ENCODE results near the gene GNB1. TPM values are rescaled to one million over a fixed set of nuclear protein-coding genes. Genes with fewer than 3 reads are reported as not detected.
A peak's percentile ranks its signal among the peaks of the same experiment; 100 is the strongest.
"Not testable (repeated sequence)": the region's sequence is repeated elsewhere in the genome, so short reads cannot be mapped to it uniquely, and the experiment has no call there.

The GNB1 gene
- total RNA-seq, 1 donor from 2014 or later, result 61.7 TPM

GRCh38 chr1:1892079-1892762 is 1.3 kb upstream of the GNB1 start:
- DNase-seq (ENCODE audit: low read depth), result no peak

- peak; percentile 58 for DNase-seq (ENCODE audit: low read depth)
Measured at GRCh38 chr1:1891349-1892078, 627 bp upstream of the GNB1 start.

GRCh38 chr1:1889847-1890505 is 911 bp downstream of the GNB1 start:
- peak; percentile 43 for DNase-seq (ENCODE audit: low read depth)

GRCh38 chr1:1889090-1889750 is 1.7 kb downstream of the GNB1 start:
- DNase-seq (ENCODE audit: low read depth), result no peak

GRCh38 chr1:1883890-1884289 is 7.0 kb downstream of the GNB1 start:
- not testable (repeated sequence) for DNase-seq (ENCODE audit: low read depth)

- no peak for DNase-seq (ENCODE audit: low read depth)
Measured at GRCh38 chr1:1883092-1883873, 7.6 kb downstream of the GNB1 start.

- no peak for DNase-seq (ENCODE audit: low read depth)
Measured at GRCh38 chr1:1881727-1882126, 9.2 kb downstream of the GNB1 start.

GRCh38 chr1:1880617-1881312 is 10.1 kb downstream of the GNB1 start:
- no peak for DNase-seq (ENCODE audit: low read depth)

- no peak for DNase-seq (ENCODE audit: low read depth)
Measured at GRCh38 chr1:1879942-1880341, 10.9 kb downstream of the GNB1 start.

- no peak for DNase-seq (ENCODE audit: low read depth)
Measured at GRCh38 chr1:1877865-1878436, 12.9 kb downstream of the GNB1 start.

- peak; percentile 59 for DNase-seq (ENCODE audit: low read depth)
Measured at GRCh38 chr1:1876335-1876930, 14.5 kb downstream of the GNB1 start.

- DNase-seq (ENCODE audit: low read depth), result no peak
Measured at GRCh38 chr1:1875932-1876331, 15.0 kb downstream of the GNB1 start.

- no peak for DNase-seq (ENCODE audit: low read depth)
Measured at GRCh38 chr1:1874901-1875300, 16.0 kb downstream of the GNB1 start.

- no peak for DNase-seq (ENCODE audit: low read depth)
Measured at GRCh38 chr1:1873186-1873585, 17.7 kb downstream of the GNB1 start.

- DNase-seq (ENCODE audit: low read depth), result no peak
Measured at GRCh38 chr1:1872329-1872994, 18.4 kb downstream of the GNB1 start.

GRCh38 chr1:1869469-1869868 is 21.4 kb downstream of the GNB1 start:
- no peak for DNase-seq (ENCODE audit: low read depth)

- DNase-seq (ENCODE audit: low read depth), result no peak
Measured at GRCh38 chr1:1867164-1867563, 23.7 kb downstream of the GNB1 start.

GRCh38 chr1:1862905-1863547 is 27.9 kb downstream of the GNB1 start:
- no peak for DNase-seq (ENCODE audit: low read depth)

All from myocyte (in vitro differentiated cells).